Measurements from ENCODE around the gene SYNGR2. TPM values are rescaled to one million over a fixed set of nuclear protein-coding genes. Genes with fewer than 3 reads are reported as not detected.

The SYNGR2 gene
- total and polyA plus RNA-seq, 9 of the 15 experiments (the other 6 are each of a cell fraction or from before 2014, with no cell fraction given), result 1.4 to 173 (median 87.8) TPM

DNA sequence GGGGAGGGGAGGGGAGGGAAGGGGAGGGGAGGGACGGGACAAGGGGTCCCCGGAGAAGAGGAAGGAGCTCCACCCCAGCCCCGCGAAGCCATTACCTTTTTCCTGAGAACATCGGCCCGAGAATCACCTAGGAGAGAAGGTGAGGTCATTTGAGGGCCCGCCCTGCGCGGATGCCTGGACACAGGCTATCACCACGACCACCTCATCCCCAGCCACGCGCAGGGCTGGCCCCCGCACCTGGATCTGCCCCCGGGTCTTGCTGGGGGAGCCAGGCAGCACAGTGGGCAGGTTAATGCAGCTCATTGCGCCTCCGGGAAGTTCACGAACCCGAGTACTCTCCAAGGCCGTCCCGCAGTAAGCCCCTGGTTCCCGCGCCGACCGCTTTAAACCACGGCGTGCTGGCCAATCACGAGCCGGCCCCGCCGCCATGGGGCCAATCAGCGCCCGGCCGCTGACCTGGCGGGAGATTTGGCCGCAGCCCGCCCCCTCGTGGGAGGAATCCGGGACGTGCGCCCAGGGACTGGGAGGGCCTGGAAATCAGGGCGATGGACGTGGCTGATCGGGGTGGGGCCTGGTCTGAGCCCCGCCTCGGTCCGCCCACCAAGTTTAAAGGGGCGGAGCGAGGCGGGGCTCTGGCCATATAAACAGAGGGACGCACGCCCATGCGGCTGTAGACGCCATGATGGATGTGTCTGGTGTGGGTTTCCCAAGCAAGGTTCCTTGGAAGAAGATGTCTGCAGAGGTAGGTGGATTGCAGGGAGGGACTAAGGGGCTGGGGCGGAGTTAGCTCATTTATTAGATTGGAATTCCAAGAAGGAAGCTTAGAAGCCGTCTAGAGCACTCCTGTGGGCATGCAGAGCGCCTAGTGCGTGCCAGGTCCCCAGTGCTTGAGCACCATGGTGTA lies 18.6 kb downstream of the SYNGR2 start, which contains the start of the genes AFMID and TK1 (continued):
- peak; percentile 47 to 70; a peak in 3 of 4 replicates for TF ChIP-seq KDM1A (IDR thresholded peaks at IDR 0.05)
- no peak; the same call in 1 of the 2 replicates for TF ChIP-seq CBX1 (IDR thresholded peaks at IDR 0.05; ENCODE audit: low read depth)
- TF ChIP-seq, protein P1, sequence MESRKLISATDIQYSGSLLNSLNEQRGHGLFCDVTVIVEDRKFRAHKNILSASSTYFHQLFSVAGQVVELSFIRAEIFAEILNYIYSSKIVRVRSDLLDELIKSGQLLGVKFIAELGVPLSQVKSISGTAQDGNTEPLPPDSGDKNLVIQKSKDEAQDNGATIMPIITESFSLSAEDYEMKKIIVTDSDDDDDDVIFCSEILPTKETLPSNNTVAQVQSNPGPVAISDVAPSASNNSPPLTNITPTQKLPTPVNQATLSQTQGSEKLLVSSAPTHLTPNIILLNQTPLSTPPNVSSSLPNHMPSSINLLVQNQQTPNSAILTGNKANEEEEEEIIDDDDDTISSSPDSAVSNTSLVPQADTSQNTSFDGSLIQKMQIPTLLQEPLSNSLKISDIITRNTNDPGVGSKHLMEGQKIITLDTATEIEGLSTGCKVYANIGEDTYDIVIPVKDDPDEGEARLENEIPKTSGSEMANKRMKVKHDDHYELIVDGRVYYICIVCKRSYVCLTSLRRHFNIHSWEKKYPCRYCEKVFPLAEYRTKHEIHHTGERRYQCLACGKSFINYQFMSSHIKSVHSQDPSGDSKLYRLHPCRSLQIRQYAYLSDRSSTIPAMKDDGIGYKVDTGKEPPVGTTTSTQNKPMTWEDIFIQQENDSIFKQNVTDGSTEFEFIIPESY (CRISPR knock-in tag; IDR thresholded peaks at IDR 0.05), result peak; percentile 48; the same call in 1 of the 2 replicates
- peak; percentile 25; the same call in 1 of the 2 replicates for TF ChIP-seq ARID1B (IDR thresholded peaks at IDR 0.05)
- TF ChIP-seq MEF2D (tag; conservative IDR thresholded peaks at IDR 0.05; ENCODE audit: low read depth), result no peak
- TF ChIP-seq PRPF4 (IDR thresholded peaks at IDR 0.05; ENCODE audit: insufficient read depth, low read depth, low read length, poor library complexity, severe bottlenecking), result peak; percentile 68
- TF ChIP-seq XRCC5 (IDR thresholded peaks at IDR 0.05; ENCODE audit: low read depth, low read length), result peak; percentile 86; the same call in 1 of the 2 replicates
- TF ChIP-seq CCNT2 (IDR thresholded peaks at IDR 0.05; ENCODE audit: borderline replicate concordance, extremely low read depth, insufficient read length, low read depth, low read length), result peak; percentile 91
- no peak for TF ChIP-seq RFX1 (IDR thresholded peaks at IDR 0.05)
- TF ChIP-seq E2F3 (CRISPR knock-in tag; IDR thresholded peaks at IDR 0.05), result peak; percentile 99
- TF ChIP-seq, protein P2, sequence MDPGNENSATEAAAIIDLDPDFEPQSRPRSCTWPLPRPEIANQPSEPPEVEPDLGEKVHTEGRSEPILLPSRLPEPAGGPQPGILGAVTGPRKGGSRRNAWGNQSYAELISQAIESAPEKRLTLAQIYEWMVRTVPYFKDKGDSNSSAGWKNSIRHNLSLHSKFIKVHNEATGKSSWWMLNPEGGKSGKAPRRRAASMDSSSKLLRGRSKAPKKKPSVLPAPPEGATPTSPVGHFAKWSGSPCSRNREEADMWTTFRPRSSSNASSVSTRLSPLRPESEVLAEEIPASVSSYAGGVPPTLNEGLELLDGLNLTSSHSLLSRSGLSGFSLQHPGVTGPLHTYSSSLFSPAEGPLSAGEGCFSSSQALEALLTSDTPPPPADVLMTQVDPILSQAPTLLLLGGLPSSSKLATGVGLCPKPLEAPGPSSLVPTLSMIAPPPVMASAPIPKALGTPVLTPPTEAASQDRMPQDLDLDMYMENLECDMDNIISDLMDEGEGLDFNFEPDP (CRISPR knock-in tag; IDR thresholded peaks at IDR 0.05), result no peak
- TF ChIP-seq KAT2B (IDR thresholded peaks at IDR 0.05; ENCODE audit: low read depth, low read length), result peak; percentile 92
- peak; percentile 86; the same call in 1 of the 2 replicates for TF ChIP-seq KAT7 (CRISPR knock-in tag; IDR thresholded peaks at IDR 0.05; ENCODE audit: borderline replicate concordance)
- peak; percentile 83 for TF ChIP-seq TAF1 (IDR thresholded peaks at IDR 0.05; ENCODE audit: control insufficient read depth, extremely low read depth, insufficient read depth, low read length, severe bottlenecking)
- no peak for TF ChIP-seq TRIM28 (IDR thresholded peaks at IDR 0.05)
- 0 out of 2 replicates have a peak, but pooled peaks have one; percentile 66 for TF ChIP-seq HDAC8 (tag; IDR thresholded peaks at IDR 0.05)
- TF ChIP-seq ZNF24 (IDR thresholded peaks at IDR 0.05), result peak; percentile 80; the same call in 1 of the 2 replicates
- TF ChIP-seq, protein P3, sequence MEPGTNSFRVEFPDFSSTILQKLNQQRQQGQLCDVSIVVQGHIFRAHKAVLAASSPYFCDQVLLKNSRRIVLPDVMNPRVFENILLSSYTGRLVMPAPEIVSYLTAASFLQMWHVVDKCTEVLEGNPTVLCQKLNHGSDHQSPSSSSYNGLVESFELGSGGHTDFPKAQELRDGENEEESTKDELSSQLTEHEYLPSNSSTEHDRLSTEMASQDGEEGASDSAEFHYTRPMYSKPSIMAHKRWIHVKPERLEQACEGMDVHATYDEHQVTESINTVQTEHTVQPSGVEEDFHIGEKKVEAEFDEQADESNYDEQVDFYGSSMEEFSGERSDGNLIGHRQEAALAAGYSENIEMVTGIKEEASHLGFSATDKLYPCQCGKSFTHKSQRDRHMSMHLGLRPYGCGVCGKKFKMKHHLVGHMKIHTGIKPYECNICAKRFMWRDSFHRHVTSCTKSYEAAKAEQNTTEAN (CRISPR knock-in tag; IDR thresholded peaks at IDR 0.05), result peak; percentile 61; the same call in 1 of the 2 replicates
- TF ChIP-seq SMARCE1 (IDR thresholded peaks at IDR 0.05), result peak; percentile 26; the same call in 1 of the 2 replicates
- TF ChIP-seq ZBTB7A (IDR thresholded peaks at IDR 0.05; ENCODE audit: borderline replicate concordance, control insufficient read depth, low read depth, low read length), result peak; percentile 53; the same call in 1 of the 2 replicates

All from K562 (cell line).